ENCODE data around the gene MAPK4.
"Not testable (repeated sequence)": the region's sequence is repeated elsewhere in the genome, so short reads cannot be mapped to it uniquely, and the experiment has no call there.

MAPK4 gene

DNA sequence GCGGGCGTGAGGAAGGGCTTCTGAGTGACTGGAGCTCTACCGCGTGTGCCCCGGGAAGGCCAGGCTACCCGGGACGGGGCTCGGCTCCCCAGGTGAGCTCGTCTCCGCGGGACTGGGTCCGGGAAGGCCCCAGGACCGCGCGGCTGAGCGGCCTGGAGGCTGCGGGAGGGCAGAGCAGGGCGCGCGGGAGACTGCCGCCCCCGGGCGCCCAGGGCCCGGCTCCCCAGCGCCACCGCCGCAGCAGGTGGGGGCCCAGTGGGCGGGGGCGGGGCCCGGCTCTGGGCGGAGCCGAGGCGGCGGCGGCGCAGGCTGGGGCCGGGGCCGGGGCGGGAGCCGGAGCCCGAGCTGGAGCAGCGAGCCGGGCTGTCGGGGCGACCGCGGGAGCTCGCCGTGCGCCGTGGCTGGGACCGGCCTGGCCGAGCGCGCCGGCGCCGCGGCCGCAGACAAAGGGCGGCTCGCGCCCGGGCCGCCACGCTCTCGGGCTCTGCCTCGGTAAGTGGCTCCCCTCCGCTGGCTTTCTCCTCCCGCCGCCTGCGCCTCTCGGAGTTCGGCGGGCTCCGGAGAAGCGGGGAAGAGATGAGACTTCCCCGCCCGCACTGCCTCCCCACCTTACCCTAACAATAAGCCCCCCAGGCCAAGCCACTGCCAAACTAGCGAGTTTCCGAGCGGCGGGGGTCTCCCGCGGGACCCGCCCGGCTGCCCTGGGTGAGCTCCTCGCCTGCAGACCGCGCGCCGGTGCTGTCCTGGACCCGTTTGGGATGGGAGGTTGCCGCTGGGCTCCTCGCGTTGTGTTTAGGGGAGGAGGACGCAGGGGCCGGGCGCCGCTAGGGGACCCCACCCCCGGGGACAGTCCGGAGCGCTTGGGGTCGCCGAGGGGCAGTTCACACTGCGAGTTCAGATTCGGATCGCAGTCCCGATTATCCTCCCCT is at the start of gene MAPK4:
TSS of gene MAPK4 (plus strand) at position 336 of the 929 bp plus-strand sequence. CDS start 103,872 bp downstream, outside the sequence.
- DNase-seq = peak in 1 of 2 experiments; percentile 50

DNA sequence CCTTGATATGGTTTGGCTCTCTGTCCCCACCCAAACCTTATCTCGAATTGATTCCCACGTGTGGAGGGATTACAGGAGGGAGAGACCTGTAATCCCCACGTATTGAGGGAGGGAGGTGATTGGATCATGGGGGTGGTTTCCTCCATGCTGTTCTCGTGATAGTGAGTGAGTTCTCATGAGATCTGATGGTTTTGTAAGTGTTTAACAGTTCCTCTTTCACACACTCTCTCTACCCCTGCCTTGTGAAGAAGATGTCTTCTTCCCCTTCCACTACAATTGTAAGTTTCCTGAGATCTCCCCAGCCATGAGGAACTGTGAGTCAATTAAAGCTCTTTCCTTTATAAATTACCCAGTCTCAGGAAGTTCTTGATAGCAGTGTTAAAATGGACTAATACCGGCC is 42.6 kb upstream of the MAPK4 start:
- DNase-seq = not testable (repeated sequence)

DNA sequence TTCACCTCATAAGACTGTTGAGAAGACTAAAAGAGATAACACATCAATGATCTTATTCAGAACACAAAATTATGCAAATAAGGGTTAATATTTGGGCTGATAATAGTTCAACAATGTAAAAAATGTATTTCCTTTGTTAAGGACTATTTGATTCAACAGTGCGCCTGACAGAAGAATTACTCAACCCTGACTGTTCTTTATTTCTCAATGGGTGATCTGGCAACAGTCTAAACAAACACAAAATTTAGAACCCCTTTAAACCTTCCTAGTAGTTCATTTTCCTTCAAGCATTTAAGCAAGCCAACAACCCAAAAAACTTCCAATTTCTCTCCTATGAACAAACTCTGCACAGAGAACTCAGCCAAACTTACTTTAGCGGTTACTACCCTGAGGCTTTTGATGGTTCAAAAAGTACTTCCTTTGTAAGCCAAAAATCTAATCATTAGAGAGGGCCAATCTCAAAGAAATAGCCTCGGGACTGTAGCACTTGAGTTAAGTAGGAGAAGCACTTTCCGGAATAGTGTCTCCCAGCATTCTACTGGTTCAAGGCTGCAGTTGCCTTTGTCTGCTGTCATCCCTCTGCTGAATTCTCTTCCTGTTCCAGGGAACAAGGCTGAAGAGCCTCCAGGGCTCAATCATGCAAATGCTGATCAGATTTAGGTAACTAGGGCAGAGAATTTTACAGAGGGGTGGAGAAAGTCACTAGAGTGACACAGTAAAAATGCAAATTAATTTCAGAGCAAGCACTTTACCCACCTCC is 40.9 kb upstream of the MAPK4 start:
- no peak for DNase-seq

DNA sequence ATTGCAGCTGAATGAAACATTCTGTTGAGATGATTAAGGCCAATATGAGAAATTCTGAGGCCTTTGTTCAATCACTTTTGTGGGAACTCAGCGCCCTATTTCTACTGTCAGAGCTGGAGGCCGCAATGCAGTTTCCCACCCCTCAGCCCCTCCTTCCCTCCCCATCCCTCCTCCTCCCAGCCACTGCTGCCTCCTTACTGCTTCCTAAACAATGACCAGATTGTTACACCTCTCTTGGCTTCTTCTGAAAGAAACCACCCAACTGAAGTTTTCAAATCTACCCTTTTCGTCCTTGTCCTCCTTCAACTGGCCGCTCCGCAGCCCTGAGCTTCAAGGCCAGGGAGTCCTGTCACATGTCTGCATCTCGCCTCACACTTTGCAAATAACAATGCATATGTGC is 36.7 kb upstream of the MAPK4 start:
- no peak for DNase-seq

DNA sequence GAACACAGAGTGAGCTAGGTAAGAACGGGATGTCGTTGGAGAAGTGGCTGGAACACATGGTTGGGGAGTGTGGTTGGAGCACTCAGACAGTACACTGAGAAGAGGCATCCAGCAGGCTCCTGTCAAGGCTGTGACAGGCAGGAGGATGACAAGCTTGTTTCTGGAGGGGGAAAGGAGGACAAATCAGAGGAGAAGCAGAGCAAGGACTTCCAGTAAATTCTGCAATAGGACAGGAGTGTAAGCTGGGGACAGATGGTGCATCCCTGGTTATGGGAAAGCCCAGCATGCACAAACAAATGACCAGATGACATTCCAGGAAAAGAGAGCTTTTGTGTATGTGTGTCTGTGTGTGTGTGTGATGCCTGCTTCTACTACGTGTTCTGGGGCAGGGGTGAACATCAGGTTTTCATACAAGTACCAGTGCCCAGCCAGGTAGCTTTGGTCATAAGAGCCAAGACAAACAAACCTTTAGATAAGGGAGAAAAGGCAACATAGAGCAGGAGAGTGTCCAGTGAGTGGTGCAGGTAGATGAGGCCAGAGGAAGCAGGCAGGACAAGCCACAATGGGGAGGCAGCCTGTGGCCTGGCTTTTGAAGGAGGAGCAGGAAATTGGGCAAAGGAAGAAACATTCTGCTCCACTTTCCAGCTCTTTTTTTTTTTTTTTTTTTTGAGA is 32.1 kb upstream of the MAPK4 start:
- DNase-seq = peak in 1 of 2 experiments; percentile 51

DNA sequence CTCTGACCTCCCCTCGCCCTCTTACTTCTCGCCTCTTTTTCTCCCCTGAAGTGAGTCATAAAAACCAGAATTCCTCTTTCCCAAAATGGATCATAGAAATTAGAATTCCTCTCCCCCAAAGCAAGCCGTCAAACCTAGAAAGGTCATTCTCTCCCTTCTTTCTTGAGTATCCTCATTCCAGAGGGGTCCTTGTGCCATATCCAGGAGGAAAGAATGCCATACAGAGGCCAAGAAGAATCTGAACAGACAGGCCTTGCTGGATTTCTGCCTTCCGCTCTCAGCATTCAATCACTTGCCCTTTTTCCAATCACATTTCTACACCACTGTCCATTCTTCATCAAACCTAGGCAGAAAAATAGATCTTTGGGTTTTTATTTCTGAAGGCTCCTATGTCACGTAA is 31.1 kb upstream of the MAPK4 start:
- no peak for DNase-seq

DNA sequence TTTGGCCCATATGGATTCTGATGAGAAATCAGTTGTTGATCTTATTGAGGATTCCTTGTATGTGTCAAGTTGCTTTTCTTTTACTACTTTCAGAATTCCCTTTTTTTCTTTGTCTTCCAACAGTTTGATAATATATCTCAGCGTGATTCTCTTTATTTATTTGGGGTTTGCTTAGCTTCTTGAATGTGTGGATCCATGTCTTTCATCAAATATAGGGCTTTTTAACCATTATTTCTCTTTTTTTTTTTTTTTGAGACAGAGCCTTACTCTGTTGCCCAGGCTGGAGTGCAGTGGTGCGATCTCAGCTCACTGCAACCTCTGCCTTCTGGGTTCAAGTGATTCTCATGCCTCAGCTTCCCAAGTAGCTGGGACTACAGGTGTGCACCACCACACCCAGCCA is 26.1 kb upstream of the MAPK4 start:
- not testable (repeated sequence) for DNase-seq

DNA sequence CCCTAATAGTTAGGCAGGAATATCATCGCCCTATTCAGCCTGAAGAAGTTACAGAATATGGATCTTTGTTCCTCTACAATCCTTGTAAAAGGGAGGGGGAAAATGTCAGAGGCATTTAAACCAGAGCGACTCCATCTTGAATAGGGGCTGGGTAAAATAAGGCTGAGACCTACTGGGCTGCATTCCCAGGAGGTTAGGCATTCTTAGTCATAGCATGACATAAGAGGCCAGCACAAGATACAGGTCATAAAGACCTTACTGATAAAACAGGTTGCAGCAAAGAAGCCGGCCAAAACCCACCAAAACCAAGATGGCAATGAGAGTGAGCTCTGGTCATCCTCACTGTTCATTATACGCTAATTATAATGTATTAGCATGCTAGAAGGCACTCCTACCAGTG is 15.4 kb upstream of the MAPK4 start:
- DNase-seq = not testable (repeated sequence)

DNA sequence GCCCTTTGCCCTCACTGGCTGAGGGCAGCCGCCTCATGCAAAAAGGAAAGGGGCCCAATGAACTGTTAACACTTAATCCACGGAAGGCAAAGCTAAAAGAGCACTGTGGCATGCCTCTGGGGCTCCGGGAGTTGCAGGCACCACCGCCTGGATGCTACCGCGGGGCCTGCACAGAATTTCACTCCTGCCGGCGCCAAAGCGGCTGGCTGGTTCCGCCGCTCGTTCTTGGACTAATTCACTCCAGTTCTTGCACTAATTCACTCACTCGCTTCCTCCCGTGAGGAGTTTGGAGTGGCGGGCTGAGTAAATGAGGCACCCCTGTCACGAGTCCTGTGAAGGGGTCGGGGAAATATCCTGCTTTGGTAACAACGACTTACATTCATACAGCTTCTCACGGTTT is 14.0 kb upstream of the MAPK4 start:
- DNase-seq = no peak

DNA sequence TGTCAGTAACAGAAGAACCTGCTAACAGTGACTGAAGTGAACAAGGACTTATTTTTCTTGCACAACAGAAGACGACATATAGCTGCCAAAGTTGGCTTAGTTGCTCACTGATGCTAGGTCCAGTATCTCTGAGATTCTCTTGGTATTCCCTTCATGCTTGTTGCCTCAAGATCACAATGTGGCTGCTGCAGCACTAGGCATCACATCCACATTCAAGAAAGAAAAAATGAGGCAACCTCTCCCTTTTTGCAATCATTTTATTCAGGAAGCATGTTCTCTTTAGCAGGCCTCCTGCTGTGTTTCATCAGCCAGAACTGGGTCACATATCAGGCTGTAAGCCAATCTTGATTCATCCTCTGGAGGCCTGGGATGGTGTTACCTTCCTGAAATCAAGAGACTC is 11.7 kb upstream of the MAPK4 start:
- DNase-seq = no peak

DNA sequence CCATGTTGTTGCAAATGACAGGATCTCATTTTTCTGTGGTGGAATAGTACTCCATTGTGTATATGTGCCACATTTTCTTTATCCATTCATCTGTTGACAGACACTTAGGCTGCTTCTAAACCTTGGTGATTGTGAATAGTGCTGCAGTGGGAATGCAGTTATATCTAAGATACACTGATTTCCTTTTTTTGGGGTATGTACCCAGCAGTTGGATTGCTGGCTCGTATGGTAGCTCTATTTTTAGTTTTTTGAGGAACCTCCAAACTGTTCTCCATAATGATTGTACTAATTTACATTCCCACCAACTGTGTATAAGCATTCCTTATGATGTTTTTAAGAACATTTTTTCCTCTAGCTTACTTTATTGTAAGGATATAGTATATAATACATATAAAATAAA is 8.2 kb upstream of the MAPK4 start:
- not testable (repeated sequence) for DNase-seq

DNA sequence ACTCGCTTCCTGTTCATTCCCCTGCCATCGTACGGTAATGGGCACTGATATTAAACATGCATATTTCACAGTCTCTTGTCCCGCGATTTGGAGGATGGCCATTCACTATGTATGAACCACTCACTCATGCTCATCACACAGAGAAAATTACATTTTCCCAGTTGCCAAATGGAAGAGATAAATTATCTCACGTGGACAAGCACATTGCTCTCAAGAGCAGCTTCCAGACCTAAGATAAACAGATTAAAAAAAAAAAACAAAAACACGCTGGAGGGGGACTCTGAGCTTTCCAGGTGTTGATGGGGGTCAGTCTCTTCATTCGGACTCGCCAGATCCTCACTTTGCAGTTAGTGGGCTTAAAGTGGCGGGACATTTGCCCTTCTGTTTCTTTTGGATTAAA is 1.7 kb upstream of the MAPK4 start:
- no peak for DNase-seq

DNA sequence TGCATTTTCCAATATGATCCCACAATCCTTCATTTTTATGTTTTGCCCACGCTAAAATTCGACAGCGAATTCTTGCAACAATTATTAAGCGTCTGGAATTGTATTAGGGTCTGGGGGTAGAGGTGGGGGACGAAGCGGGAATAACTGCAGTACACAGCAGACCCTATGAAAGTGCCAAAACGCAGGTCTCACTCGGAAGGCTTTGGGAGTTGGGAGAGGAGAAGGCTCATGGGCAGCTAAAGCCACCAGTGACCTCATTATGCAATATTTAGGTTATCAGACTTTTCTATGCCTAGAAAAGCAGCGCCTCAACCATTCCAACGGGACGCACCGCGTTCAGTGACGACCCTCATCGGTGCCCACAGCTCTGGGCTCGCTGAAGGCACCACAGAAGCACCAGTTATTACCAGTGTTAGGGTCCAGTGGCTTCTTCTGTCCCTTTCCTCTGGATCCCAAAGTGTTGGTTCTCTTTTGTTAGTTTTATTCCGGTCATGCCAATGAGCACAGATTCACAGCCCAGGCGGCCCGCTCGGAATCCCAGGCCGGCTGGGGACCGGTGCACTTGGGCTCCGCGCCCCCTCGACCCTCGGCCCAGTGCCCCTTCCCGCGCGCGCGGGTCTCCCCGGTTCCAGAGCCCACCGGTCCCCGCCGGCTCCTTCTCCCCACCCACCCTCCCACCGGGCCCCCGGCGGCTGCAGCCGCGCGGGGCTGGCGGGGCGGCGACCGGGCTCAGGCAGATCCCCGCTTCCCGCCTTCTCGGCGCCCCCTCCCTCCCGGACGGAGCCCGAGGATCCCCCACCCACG is 737 bp upstream of the MAPK4 start:
- peak in 1 of 2 experiments; percentile 7 for DNase-seq

DNA sequence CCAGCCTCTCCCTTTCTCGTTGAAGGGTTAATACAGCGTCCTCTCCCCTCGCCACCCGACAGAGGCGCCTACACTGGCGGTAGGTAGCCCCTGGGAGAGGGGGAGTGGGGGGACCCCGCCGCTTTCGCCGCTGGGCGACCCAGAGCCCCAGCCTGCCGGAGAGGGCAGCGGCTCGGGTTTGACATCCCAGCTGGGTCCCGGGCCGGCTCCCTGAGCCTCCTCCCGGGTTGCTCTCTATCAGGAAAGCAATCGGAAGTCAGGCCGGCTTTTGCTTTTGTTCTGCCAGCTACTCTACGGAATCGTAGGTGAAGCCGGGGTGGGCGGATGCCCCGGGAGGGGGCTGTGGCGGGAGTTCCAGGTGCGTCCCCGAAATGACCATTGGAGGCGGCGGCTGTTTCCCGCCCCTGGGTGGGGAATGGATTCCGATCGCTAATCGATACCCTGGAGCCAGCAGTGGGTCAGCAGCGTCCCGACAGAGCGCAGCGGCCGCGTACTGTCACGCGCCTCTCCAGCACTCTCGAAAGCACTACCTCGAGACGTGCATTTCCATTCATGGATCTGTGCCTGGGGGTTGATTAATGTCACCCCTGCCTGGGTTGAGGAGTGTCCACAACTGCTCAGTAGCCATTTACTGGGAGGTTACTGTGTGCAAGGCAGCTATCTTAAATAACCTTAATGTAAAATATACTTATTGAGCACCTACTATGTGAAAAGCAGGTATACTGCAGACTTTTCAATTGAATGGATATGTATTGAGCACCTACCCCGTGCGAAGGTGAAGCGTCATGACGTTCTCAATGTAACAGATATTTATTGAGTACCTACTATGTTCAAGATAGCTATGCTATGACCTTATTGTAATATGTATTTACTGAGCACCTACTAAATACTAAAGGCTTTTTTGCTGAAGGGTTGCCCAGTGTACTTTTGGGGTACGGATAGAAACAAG is 1.1 kb downstream of the MAPK4 start:
- DNase-seq = peak in 1 of 2 experiments; percentile 32

DNA sequence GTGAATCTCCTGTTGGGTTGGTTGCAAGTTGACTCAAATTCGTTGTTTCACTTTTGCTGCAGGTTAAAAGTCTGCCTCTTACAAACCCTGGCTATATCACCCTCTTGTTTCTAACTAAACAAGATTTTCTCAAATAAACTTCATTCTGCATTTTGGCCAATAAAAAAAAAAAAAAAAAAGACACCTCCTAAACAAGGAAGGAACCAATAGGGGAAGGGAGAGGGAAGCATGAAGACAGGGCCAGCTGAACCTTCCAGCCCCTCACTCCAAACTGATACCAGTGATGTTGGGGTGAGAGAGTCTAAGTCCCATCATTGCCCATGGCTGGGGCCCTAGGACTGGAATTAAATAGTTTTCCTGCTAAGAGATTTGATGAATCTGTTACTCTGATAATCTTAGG is 2.4 kb downstream of the MAPK4 start:
- DNase-seq = not testable (repeated sequence)

DNA sequence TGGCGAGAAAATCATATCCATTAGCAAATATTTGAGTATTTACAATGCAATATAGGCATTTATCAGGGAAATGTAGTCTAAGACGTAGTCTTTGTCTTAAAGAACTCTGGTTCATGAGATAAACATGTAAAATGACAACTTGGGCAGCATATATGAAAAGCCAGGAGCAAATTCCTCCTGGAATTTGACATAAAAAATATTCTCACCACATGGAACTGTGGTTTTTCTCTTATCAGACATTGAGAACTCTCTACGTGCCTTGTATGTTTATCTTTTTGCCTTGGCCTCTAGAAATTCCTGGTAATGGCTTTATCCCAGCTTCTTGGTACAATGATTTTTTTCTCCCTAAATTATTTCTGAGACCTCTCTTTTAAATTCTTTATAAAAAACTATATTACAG is 2.8 kb downstream of the MAPK4 start:
- no peak for DNase-seq

DNA sequence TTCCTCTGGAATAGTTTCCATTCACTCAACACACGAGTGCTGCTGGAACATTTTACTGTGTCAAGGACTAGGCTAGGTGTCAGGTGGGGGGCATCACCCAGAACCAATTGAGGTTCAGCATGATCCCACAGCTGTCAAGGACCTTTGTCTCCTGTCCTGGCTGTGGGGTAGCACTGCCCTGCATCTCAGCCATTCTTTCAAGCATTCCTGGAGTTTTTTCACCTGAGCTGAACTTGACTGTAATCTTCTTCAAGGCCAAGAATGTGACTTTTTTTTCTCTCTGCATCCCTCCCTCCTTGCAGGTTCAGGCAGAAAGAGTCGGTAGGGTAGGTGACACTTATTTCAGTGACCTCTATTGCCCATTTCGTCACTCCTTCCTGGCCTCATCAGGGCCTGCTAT is 3.5 kb downstream of the MAPK4 start:
- no peak for DNase-seq

DNA sequence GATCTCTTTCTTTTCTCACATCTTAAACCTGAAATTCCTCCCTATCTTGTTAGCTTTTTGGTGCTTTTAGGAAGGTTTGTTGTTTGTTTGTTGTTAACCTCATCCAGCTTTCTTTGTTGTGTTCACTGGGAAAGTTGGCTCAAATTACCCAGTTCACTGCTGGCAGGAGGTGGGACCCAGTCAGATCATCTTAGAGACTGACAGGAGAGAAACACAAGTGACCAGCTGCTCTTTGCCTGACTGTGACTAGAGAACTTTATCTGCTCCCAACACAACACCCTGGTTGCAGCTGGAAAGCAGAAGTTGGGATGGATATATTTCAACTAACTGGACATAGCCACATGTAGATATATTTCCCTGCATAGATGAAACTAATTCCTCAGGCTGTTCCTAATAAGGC is 10.0 kb downstream of the MAPK4 start:
- peak; percentile 17 to 55 for DNase-seq

DNA sequence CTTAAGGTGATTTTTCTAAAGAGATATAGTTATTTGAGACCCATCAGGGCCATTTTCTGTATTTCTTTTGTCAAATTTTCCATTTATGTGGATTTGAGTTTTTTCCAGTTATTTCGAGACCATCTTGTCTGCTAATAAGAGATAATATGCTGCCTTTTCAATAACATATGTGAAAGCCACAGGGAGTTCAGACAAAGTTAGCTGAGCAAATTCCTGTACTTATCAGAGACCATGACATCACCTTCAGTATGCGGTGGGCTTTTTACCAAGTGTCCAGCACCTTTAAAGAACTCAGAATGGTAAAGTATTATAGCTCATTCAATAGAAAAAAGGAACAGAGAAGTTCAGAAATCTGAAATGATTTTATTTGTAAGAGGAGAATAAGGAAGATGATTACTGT is 11.7 kb downstream of the MAPK4 start:
- DNase-seq = peak in 1 of 2 experiments; percentile 32

DNA sequence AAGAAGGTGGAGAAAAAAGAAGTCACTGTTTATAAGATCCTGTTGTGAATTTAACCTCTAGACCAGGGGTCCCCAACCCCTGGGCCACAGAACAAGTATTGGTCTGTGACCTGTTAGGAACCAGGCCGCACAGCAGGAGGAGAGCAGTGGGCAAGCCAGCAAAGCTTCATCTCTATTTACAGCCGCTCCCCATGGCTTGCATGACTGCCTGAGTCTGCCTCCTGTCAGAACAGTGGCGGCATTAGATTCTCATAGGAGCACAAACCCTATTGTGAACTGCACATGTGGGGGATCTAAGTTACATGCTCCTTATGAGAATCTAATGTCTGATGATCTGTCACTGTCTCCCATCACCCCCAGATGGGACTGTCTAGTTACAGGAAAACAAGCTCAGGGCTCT is 13.3 kb downstream of the MAPK4 start:
- peak in 1 of 2 experiments; percentile 44 for DNase-seq

DNA sequence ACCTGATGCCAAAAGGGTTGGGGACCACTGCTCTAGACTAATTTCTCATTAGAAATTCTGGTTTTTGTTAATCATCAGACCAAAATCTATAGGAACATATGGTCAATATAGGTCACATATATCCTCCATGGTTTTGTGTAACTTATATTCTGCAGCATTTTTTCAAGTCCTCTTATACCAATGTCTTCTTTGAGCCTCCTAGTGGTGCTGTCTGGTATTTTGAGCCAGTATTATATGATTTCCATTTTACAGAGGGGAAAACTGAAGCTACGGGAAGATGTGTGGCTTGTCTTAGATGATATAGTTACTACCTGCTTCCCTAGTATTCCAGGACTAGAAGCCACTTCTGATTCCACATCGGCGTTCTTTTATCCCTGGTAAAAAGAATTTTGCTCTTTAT is 13.8 kb downstream of the MAPK4 start:
- no peak for DNase-seq
